Uterus (tissue), 4 donors: ENCODE results near the gene PRTFDC1. TPM values are rescaled to one million over a fixed set of nuclear protein-coding genes. Genes with fewer than 3 reads are reported as not detected.
A peak's percentile ranks its signal among the peaks of the same experiment; 100 is the strongest.

Source experiments
- DNase-seq, 2 donors: peaks; one replicate each; pipeline ENCODE4 v3.0.0-alpha.2; 2019 to 2020
- H3K27ac ChIP-seq, 2 donors: fragments of 200-600 bp; sonication (generic); 1 replicate in 1 of 2; 2 replicates in 1 of 2; pipeline ENCODE4 v1.5.1; 2016 to 2018
- H3K27me3 ChIP-seq, 2 donors: fragments of 200-600 bp; sonication (generic); one replicate each; pipeline ENCODE4 v1.5.1; 2018 to 2019; ENCODE audit warnings: control low read depth in 1 of 2
- H3K36me3 ChIP-seq, 2 donors: fragments of 200-600 bp; sonication (generic); one replicate each; pipeline ENCODE4 v1.5.1; 2019; ENCODE audit warnings: control low read depth in 1 of 2
- H3K4me1 ChIP-seq, 2 donors: fragments of 200-600 bp; sonication (generic); one replicate each; pipeline ENCODE4 v1.5.1; 2018 to 2019; ENCODE audit warnings: control low read depth in 1 of 2
- H3K4me3 ChIP-seq, 2 donors: fragments of 200-600 bp; sonication (generic); 1 replicate in 1 of 2; 2 replicates in 1 of 2; pipeline ENCODE4 v1.5.1; 2018 to 2019; ENCODE audit warnings: mild to moderate bottlenecking in 1 of 2
- H3K9me3 ChIP-seq, 2 donors: fragments of 200-600 bp; sonication (generic); one replicate each; pipeline ENCODE4 v1.5.1; 2019; ENCODE audit warnings: control low read depth in 1 of 2
- POLR2A ChIP-seq, 2 donors: fragments of 450-650 bp; IDR thresholded peaks; one replicate each; pipeline ENCODE4 v1.6.1; 2016; ENCODE audit warnings: antibody characterized with exemption in 2 of 2, mild to moderate bottlenecking in 1 of 2, moderate library complexity in 1 of 2
- intact Hi-C: fragments of 100-400 bp; cut with DNase I; formaldehyde crosslinking; loops from one replicate; pipeline ENCODE4 v1.15.1; 2023; ENCODE audit warnings: low total_unique reads
- total RNA-seq, 4 donors: library from RNA; depleted of rRNA in 3 of 4; stranded (reverse); fragments of >200 nt in 3 of 4; gene quantifications; one replicate each; pipeline versions ENCODE4 v1.1.0 to v1.2.4, GENCODE V29; 2014 to 2023
- TF ChIP-seq, protein P1 (sequence below), 4 experiments: fragments of 200-600 bp in 2 of 4; fragments of 450-650 bp in 2 of 4; sonication (generic) in 2 of 4; IDR thresholded peaks; one replicate each; pipeline ENCODE4 v1.5.1; 2016 to 2019; ENCODE audit warnings: antibody characterized with exemption in 4 of 4, mild to moderate bottlenecking in 2 of 4, moderate library complexity in 1 of 4
- donor health status: DM: yes; HTN: yes; CAD: no.

Gene PRTFDC1
- total RNA-seq, 4 donors from 2014 or later, result 1.3 to 38.7 (median 20.3) TPM

DNA sequence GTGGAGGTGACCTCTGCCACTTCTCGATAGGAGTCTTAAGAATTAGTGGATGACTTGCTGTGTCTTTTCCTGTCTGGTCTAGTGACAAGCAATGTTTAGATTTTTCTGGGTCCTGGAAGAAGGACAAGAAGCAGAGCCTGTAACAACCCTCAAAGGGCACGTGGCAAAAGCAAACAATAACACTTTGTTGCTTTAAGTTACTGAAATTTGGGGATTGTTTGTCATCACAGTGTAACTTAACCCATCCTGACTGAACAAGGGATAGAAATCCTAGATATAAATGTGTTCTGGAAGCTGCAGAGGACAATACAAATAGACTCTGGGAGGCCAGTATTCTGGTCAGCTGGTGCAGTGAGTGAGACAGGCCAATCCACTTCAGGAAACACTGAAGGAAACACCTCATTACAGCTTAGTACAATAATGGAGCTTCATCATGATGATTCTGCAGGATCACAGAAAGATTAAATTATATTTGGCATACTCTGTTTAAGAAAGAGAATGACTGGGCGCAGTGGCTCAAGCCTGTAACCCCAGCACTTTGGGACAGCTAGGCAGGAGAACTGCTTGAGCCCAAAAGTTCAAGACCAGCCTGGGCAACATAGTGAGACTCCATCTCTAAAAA, 40.2 kb upstream of the PRTFDC1 start:
- Histone ChIP-seq H3K36me3 (no peaks in the 10 kb centered on the region), H3K9me3 (no peaks in the 10 kb centered on the region), H3K27me3 (no peaks in the 10 kb centered on the region), H3K4me3 (no peak overlapping the region), H3K4me1 (no peaks in the 10 kb centered on the region), H3K27ac (no peak overlapping the region)
- TF ChIP-seq, protein P1, sequence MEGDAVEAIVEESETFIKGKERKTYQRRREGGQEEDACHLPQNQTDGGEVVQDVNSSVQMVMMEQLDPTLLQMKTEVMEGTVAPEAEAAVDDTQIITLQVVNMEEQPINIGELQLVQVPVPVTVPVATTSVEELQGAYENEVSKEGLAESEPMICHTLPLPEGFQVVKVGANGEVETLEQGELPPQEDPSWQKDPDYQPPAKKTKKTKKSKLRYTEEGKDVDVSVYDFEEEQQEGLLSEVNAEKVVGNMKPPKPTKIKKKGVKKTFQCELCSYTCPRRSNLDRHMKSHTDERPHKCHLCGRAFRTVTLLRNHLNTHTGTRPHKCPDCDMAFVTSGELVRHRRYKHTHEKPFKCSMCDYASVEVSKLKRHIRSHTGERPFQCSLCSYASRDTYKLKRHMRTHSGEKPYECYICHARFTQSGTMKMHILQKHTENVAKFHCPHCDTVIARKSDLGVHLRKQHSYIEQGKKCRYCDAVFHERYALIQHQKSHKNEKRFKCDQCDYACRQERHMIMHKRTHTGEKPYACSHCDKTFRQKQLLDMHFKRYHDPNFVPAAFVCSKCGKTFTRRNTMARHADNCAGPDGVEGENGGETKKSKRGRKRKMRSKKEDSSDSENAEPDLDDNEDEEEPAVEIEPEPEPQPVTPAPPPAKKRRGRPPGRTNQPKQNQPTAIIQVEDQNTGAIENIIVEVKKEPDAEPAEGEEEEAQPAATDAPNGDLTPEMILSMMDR (IDR thresholded peaks at IDR 0.05), result no peak
- TF ChIP-seq POLR2A (IDR thresholded peaks at IDR 0.05), result no peak
- DNase-seq, result no peak
- intact Hi-C loops, result no loop called here

DNA sequence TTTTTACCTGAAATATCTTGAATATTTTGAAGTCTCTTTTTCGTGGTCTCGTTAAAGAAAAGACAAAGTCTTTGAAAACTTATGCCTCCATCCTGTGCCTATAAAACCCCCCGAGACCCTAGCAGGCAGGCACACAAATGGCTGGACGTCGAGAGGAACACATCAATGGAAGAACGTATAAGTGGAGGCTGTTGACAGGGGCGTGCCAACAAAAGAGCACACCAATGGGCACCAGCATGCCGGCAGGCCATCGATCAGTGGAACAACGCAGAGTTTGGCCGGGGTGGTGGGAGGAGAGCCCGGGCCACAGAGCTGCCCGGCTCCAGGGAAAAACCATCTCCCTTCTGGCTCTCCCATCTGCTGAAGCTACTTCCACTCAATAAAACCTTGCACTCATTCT, 38.9 kb upstream of the PRTFDC1 start:
- H3K9me3 ChIP-seq, result no peaks in the 10 kb centered on the region
- intact Hi-C loops, result no loop called here
- TF ChIP-seq POLR2A (IDR thresholded peaks at IDR 0.05), result no peak
- TF ChIP-seq, protein P1 (IDR thresholded peaks at IDR 0.05), result no peak
- H3K27me3 ChIP-seq, result no peaks in the 10 kb centered on the region
- no peak for DNase-seq
- H3K4me3 ChIP-seq, result no peak overlapping the region
- no peak overlapping the region for H3K27ac ChIP-seq
- H3K4me1 ChIP-seq, result no peaks in the 10 kb centered on the region
- no peaks in the 10 kb centered on the region for H3K36me3 ChIP-seq

DNA sequence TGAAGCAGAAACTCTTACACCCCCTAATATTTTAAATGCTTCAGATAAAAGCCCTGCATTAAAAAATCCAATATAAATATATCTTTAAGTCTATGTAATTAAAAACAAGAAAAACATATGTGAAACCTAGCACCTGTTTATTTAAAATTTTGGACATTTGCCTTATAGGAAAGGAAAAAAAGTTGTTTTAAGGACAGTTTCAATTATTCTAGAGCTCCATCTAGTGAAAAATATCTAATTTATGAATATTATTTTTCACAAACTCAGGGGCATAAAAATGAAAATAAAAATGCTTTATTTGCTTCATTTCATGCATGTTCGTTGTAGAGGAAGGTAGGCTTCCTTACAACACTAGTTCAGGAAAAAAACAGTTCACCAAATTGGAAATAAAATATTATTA, 37.5 kb upstream of the PRTFDC1 start:
- intact Hi-C loops, result no loop called here
- TF ChIP-seq, protein P1 (IDR thresholded peaks at IDR 0.05), result peak; percentile 17 to 45 (median 28)
- TF ChIP-seq POLR2A (IDR thresholded peaks at IDR 0.05), result no peak
- no peak for DNase-seq
- Histone ChIP-seq H3K4me3 (no peak overlapping the region), H3K4me1 (no peaks in the 10 kb centered on the region), H3K27ac (no peak overlapping the region), H3K27me3 (no peaks in the 10 kb centered on the region), H3K36me3 (no peaks in the 10 kb centered on the region), H3K9me3 (no peaks in the 10 kb centered on the region)

DNA sequence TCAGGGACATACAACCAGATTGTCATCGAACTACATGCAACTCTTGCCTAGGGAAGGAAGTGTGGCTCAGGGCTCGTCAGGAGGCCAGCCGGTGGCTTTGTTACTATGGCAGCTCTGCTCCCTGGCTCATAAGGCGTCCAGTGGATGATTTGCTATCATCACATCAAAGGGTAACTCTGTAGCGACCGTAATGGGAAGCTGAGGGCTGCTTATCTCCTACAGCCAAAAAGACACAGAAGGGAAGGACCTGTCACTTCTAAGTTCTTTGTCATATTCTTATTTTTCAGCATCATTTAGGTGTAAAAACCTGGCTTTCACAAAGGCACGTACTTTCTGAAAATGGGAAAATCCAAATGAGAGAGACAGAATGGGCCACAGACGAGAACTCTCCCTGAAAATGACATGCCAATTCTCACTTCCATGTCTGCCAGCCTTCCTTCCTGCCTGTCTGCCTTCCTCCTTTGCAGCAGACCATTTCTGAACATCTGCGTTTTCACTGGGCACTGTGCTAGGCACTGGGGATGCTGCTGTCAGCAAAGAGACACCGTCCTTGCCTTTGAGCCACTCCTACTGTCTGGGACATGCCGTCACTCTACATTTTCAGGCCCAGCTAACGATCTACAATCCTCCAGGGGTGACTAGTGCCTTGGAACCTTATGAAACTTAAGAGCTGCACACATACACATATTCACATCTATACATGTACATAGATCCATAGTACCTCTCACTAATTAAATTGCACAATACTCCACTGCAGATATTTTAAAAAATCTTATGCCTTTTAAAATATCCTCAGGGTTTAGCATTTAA, 36.6 kb upstream of the PRTFDC1 start:
- H3K27me3 ChIP-seq, result no peaks in the 10 kb centered on the region
- intact Hi-C loops, result no loop called here

GRCh38 chr10:24984906-24985305, 32.5 kb upstream of the PRTFDC1 start:
- no peaks in the 10 kb centered on the region for H3K36me3 ChIP-seq
- no peaks in the 10 kb centered on the region for H3K4me1 ChIP-seq
- H3K9me3 ChIP-seq, result no peaks in the 10 kb centered on the region
- DNase-seq, result no peak
- no peaks in the 10 kb centered on the region for H3K27me3 ChIP-seq
- no peak overlapping the region for H3K4me3 ChIP-seq
- TF ChIP-seq, protein P1 (IDR thresholded peaks at IDR 0.05), result no peak
- TF ChIP-seq POLR2A (IDR thresholded peaks at IDR 0.05), result no peak
- intact Hi-C loops, result no loop called here
- H3K27ac ChIP-seq, result no peak overlapping the region

More for the DNA sequence above, 36.6 kb upstream of the PRTFDC1 start:
- Histone ChIP-seq H3K36me3 (no peaks in the 10 kb centered on the region), H3K4me3 (no peak overlapping the region), H3K9me3 (no peaks in the 10 kb centered on the region), H3K27ac (no peak overlapping the region), H3K4me1 (no peaks in the 10 kb centered on the region)
- TF ChIP-seq, protein P1 (IDR thresholded peaks at IDR 0.05), result no peak
- no peak for DNase-seq
